GM03348 (cell line): ENCODE data around the gene CLCF1.
A peak's percentile ranks its signal among the peaks of the same experiment; 100 is the strongest.

Source experiments
- DNase-seq: peaks from one replicate; pipeline ENCODE4 v3.0.0; 2012; ENCODE audit warnings: low spot score

CLCF1 gene

DNA sequence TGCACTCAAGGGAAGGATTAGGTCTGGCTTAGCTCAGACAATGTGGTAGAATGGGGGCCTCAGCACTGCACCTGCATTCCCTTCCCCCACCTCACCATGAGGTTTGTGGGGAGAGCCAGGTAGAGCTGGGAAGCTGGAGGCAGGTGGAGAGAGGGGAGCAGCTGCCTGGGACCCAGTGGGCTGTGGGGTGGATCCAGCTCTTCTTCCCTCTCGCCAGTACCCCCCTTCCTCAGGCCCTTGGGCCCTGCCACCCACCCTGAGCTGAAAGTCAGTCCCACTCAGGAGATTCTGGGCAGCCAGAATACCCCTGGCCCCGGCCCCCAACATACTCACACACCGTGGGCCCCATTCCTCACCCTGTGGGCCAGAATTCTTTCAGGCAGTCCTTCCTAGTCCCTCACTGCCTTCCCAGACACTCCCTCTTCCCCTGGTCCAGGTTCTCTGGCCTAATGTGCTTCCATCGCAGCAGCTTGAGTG lies 17.0 kb downstream of the CLCF1 start:
- no peak for DNase-seq

DNA sequence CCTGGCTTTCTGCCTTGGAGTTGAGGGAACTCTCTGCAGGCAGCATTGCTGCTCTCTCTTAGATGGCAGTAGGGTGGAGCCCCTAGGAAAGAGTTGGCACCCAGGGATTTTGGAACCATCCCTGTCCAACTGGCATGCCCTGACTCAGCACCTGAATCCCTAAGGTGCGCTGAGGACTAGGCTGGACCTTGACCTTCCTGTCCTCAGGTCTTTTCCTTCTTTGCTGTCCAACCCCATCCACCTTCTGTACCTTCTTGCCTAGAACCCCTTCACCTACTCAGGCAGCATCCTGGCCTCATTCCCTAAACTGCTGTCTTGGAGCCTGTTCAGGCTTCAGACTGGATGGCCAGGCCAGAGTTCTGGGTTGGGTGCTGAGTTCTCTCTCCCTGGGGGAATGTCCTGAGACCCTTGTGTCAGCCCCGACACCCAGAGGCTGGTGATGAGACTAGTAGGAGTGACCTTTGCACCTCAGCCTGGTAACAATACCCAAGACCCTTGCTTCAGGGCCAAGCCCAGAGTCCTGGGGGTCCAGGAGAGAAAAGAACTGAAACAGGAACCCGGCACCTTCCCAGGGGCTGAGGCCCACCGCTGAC lies 17.5 kb downstream of the CLCF1 start:
- DNase-seq: no peak

DNA sequence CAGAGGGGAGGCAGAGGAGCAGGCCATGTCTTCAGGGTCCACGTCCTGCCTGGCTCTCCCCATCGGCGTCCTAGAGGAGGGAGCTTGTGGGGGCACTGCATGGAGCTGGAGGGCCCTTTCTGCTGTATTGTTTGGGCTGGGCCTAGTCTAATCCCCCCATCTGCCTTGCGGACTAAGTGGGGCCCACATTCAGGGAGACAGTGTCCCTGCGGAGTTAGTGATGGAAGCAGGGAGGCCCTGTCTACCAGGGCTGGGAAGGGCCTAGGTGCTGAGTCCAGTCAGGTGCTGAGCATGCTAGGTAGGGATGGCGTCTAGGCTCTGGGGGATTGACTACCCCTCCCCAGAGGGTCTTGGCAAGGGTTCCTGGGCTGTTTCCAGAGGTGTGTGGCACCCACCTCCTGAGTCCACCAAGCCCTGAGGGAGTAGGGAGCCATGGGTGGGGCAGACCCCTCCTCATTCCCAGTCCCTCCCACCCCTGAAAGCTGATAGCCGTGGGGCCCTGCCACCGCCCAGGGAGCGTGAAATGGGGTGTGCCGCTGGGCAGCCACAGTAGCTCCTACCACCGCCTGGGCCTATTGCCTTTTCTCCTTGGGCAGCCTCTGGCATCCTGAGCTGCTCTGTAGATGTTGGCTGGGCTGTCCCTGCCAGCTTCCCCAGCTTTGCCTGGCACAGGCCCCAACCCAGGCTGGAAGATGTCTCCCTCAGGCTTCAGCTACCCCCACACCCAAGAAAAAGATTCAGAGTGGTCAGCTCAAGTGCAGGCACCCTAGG lies 18.2 kb downstream of the CLCF1 start:
- DNase-seq: no peak

DNA sequence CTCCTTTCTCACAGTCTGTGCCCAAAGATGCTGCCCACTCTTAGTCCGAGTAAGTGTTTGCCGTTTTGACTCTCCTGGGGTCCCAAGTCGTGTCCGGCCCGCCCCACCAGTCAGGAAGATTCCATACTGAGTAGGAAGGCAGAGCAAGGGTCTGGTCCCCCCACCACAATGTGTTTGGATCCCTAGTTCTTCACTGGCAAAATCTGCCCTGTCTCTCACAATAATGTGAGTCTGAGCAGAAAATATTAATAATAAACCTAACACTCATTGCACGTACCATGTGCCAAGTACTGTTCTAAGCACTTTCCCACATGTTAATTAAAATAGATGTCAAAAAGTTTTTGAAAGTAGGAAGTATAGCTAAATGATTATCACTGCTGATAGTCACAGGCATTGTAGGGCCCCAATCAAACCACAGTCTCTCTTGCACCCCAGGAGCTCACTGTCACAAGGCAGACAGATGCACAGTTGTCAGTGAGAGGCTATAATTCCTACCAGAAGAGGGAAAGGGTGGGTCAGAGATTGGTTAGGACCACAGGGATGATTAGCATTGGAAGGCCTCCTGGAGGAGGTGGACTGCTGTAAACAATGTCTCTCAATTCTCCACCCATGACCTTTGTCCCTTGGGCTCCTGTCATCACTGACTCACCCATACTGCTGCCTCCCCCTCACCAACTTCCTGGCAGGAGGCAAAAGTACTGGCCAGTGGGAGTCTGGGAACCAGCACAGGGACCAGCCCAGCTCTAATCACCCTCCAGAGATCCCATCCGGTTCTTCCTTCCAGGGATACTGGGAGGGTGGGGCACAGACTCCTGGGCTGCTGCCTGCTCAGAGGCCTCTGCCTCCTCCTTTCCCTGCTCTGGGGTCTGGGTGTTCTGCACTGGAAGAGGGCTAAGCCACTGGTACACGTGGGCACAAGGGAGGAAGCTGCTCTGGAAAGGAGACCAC lies 19.0 kb downstream of the CLCF1 start:
- DNase-seq: peak; percentile 91

DNA sequence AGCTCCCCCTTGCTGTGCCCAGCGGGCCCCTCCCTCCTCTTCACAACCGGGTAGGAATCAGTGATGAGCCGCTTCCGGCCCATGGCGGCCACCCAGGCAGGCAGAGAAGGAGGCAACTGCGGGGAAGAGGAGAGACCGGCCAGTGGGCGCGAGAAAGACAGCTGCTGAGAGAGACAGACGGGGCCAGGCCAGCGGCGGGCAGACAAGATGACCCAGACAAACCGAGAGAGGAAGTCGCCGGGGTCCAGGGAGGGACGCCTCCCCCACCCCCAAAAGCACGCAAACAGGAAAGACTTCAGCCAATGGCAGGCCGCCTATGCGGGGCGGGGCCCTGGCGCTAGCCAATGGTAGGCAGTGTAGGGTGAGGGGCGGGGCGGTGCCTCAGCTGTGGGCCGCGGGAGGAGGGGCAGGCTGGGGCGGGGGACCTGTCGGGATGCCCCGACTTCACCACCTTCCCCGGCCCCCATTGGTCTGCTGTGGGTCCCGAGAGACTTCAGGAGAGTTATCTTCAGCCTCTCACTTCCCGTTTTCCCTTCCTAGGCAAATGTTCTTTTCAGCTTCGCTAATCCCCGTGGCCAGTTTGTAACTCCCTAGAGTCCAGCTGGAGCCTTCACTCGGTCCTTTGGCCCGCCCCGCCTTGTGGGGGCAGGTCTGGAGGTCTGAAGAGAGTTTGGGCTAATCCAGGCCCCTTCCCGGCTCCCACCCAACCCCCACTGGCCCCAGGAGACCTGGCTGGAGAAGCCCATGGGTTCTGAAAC lies 19.9 kb downstream of the CLCF1 start, which contains the start of gene POLD4:
TSS of gene POLD4 (minus strand) at position 230 of the 758 bp plus-strand sequence. CDS start at position 83, 147 bp downstream.
- peak; percentile 98 for DNase-seq

DNA sequence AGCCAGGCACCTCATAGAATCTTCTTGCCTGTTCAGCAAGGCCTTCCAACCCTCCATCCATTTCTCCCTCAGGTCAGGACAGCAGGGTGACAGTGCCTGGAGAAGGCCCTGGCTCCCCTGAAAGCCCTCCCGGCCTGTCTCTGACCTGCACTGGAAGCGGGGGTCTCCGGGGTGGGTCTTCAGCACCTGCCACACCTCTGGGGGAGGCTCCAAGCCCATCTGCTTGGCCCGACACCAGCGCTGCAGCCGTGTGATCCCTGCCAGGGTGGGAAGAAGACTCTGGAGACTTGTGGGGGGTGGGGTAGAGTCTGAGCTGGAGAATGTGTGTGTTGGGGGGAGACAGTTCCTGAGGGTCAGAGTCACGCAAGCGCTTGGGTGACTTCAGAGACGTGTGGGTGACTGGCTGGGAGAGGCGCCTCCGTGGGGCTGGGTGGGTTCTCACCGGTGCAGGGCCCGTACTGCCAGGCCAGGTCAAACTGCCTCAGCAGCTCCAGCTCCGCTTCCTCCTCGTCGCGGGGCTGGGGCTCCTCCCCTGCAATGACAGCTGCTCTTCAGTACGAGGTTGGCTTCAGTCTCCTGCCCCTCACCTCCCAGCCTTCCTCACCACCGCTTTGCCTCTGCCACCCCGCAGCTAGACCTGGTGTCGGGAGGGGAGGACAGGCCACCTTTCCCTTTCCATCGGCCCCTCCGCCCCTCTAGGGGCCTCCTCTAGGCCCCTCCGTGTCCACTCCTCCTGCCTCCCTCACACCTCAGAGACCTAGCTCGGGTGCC lies 20.7 kb downstream of the CLCF1 start:
- DNase-seq: peak; percentile 48

DNA sequence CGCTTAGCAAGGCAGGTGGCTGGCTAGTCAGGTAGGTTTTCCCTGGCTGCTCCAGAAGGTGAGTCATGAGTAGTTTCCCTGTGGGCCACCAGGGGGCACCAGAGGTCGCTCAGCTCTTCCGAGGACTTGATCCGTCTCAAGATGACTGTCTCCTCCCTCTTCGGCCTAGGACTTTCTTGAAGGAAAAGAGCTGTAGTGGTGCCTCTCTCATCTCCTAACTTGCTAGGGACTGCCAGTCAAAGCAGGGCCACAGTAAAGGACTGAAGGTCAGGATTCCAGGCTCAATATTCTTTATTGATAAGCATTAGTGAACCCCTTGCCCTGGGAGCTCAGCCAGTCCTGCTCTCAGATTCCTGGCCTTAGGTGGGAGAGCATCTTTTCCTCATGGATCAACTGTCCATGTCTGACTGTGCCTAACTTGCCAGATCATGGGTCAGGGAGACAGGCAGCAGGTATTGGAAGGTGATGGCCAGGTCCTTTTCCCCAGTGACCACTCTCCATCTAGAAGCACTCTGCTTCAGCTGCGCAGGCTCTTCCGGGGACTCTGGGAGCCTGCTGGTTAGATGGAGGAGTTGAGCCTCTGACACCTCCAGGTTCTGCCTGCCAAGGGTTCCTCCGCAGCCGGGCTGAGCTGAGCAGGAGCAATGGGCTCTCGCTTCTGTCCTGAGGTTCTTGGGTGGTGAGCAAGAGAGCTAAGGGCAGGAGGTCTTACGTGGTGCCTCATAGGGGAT lies 22.0 kb downstream of the CLCF1 start:
- DNase-seq: peak; percentile 86

DNA sequence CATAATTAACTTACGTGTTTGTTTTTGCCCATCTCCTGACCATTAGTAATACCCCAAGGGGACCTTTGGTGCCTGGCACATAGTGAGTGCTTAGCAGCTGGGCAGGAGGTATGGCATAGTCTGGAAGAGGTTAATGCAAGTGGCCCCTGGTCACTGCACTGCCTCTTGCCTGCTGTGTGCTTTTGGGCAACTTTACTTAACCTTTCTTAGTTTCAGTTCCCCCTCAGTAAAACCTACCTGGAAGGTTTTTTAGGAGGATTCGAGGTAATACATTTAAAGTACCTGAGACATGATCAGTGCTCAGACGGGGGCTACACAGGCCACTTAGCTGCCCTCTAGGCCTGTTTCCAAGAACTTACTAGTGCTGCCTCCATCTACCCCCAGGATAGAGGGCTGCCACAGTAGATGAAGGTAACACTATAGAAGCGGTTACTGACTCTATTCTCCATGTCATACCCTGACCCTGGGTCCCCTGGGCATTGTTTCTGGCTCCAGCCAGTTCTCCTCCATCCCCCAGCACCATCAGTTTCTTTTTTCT lies 23.4 kb downstream of the CLCF1 start:
- DNase-seq: no peak

DNA sequence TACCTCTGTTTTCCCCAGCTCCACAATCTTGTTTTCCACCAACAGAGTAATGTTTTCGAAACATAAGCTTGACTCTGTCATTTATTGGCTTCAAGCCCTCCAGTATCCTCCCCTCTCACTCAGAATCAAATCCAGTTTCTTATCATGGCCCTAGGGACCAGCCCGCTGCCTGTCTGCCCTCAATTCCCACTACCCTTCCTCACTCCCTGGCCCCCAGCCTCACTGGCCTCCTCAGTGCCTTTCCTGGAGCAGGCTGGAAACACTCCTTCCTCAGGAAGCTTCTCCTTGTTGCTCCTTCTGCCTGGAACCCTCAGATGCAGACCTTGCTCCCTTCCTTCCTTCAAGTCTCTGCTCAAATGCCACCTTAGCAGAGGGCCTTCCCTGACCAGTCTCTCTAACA lies 23.9 kb downstream of the CLCF1 start:
- no peak for DNase-seq

DNA sequence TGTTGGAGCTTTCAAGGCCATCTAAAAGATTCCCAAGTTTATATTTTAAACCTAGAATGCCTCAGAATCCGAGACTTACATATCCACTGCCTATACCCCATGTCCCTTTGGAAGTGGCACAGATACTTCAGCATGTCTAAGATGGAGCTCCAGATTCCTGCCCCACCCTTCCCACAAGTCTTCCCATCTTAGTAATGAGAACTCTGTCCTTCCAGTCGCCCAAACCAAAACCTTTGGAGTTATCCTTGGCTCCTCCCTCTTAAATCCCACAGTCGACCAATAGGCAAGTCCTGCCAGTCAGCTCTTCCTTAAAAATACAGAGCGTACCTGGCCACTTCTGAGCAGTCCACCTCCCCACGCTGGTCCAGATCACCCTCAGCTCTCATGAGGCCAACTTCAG lies 24.4 kb downstream of the CLCF1 start:
- no peak for DNase-seq

DNA sequence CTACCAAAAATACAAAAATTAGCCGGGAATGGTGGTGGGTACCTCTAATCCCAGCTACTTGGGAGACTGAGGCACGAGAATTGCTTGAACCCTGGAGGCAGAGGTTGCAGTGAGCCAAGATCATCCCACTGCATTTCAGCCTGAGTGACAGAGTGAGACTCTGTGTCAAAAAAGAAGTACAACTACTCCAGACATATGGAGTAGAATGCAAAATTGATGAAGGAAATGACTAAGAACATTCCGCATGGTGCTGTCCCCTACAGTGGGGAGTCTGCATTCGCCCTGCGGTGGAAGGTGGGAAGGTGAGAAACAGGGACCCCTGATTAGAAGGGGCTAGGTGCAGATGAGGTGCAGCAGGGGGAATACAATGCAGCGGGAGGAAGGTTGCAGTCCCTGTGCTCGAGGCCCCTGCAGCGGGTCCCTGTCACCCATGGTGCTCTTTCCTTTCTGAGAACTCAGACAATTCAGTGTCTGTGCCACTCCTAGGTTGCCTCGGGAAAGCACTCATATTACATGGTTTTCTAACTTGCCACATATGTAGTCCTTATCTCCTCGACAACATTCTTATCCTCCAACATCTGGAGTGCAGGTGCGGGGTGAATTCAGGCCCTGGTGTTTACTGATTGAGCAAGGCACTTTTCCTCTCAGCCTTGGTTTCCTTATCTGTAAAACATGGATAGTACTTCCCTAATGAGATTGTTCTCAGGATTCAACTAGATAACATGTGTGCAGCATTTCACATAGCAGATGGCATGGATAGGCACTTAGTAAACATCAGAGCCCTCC lies 25.2 kb downstream of the CLCF1 start:
- DNase-seq: no peak

DNA sequence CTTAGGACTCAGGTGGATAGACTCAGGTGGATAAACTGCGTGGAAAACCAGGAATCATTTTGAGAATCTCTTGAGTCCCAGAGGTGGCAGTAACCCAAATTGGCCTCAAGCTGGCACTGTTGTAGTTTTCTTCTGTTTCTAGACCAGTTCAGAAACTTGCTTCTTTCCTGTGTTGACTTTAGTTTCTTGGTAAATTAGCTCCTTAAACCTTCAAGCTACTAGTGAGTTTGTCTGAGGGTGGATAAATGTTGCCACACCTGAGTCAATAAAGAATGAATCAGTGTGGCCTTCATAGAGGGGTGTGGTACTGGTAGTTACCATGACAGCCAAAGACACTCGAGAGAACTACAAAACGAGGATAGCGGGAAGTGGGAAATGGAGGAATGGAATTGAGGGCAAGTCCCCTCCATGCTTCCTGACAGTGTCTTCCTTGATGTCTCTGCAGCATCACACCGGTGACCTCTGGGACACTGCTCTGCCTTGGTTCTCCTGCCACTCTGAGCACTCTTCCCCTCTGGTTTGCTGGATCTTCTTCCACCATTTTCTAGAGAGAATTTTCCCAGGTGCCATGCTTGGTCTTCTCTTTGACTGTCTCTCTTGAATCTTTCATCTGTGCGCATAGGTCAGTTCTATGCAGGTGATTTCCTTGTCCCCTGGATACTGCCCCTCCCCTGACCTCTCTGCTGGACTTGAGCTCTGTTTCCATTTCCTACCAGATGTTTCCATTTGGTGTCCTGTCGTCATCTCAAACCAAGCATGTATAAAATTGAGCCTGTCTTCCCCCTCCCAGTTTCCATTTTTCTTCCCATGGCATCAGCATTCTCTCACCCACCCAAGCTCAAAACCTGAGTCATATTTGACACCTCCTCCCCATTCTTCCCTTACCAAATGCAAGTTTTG lies 27.2 kb downstream of the CLCF1 start:
- DNase-seq: peak; percentile 61

DNA sequence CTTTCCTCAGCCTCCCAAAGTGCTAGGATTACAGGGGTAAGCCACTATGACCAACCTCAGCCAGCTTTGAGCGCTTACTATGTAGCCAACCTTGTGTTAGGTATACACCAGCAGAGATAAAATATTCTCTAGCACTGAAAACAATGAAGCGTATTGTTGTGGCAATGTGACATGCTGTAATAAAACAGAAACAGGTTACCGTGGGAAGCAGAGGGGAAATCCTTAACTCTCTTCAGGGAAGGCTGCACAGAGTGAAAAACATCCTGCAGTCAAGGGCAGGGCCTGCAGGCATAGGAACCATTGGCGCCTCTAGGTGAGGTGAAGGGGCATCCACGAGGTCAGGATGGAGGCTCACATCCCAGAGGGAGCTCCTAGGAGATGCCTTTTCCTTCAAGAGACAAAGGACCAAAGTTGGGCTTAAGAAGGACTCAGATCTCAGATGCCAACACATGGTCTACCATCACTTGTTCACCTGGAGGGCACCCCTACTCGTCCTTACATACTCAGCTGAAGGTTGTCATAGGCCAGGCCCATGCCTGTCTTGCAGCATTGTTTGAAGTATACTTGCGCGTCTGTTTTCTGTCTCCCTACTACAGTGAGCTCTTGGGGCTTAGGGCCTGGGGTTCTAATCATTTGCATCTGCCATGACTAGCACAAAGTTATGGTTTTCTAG lies 28.0 kb downstream of the CLCF1 start:
- no peak for DNase-seq

DNA sequence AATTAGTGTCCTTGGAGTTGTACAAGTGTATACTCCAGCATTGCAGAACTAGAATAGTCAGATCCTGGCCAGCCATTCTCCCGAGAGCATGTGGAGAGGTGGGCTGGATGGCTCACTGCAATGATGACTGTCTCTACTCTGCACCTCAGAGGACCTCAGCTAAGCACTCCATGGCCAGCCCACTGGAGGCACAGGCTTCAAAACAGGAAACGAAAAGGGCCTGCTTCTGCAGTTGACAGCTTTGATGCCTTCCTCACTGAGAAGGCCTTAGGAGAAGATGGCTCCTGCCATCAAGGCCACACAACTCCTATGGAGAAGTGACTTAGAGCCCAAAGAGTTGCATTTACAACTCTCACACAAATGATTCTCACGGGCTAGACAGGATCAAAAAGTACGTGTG lies 29.1 kb downstream of the CLCF1 start:
- no peak for DNase-seq

DNA sequence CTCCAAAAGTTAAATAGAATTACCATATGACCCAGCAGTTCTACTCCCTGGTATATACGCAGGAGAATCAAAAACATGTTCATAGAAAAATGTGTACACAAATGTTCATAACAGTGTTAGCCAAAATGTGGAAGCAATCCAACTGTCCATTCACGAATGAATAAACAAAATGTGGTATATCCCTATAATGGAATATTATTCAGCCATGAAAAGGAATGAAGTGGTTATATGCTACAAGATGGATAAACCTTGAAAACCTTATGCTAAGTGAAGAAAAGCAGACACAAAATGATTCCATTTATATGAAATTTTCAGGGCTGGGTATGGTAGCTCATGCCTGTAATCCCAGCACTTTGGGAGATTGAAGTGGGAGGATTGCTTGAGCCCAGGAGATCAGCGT lies 36.1 kb downstream of the CLCF1 start:
- DNase-seq: no peak

DNA sequence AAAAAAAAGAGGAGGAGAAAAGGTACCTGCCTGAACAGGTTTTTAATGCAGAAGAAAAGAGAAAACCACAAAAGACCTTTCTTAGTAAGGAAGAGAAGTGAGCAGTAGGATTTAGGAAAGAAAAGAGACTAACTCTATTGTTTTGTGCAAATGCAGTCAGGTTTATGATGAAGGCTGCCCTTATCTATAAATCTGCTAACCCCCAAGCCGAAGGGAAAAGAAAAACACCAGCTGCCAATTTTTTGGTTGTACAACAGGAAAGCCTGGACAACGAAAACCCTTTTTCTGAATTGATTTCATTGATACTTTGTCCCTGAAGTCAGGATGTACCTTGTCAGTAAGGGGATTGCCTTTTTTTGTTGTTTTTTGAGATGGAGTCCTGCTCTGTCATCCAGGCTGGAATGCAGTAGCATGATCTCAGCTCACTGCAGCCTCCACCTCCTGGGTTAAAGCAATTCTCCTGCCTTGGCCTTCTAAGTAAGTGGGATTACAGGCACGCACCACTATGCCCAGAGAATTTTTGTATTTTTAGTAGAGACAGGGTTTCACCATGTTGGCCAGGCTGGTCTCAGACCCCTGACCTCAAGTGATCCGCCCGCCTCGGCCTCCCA lies 41.2 kb downstream of the CLCF1 start:
- no peak for DNase-seq

DNA sequence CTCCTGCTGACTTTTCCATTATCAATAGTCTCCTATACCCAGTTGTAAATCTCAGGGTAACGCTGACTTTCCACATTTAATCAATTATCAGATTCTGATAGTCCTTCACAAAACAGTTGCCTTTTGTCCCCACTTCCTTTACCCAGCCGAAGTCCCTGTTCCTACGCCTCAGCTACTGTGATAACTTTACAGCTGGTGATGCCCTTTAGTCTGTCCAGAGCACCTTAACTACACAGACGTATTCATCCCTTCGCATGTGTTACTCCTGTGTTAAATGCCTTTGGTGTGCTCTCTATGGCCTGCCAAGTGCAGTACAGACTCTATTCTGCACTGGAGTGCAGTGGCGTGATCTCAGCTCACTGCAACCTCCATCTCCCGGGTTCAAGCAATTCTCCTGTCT lies 49.9 kb downstream of the CLCF1 start:
- no peak for DNase-seq
